H1 (cell line): ENCODE data around the gene MTTP. TPM values are rescaled to one million over a fixed set of nuclear protein-coding genes. Genes with fewer than 3 reads are reported as not detected.

Experiments used
- CTCF ChIA-PET: fragments of 300-600 bp; sonication (Branson Sonifier 250); formaldehyde crosslinking; loops from one replicate; lab custom pipeline; 2021; ENCODE audit not compliant: partially characterized antibody; lab: Charles Lee
- POLR2A ChIA-PET: fragments of 300-600 bp; sonication (Branson Sonifier 250); formaldehyde crosslinking; loops from one replicate; lab custom pipeline; 2021; ENCODE audit warnings: inconsistent platforms; ENCODE audit not compliant: partially characterized antibody; lab: Charles Lee
- DNase-seq, 2 experiments: peaks; one replicate each; pipeline versions ENCODE4 v3.0.0 to v3.0.0-alpha.2; 2010 to 2022; ENCODE audit warnings: low spot score in 2 of 2, low read depth in 1 of 2, mixed read lengths in 1 of 2
- FAIRE-seq: peaks from 2 replicates; lab custom pipeline; 2011; peaks lifted over from hg19 to GRCh38; lab: Jason Lieb, UNC
- H2AFZ ChIP-seq: 2 replicates; pipeline ENCODE4 v1.8.1; 2012; ENCODE audit warnings: low read length, inconsistent platforms
- H2AK5ac ChIP-seq: 2 replicates; pipeline ENCODE4 v1.6.1; 2013; ENCODE audit warnings: low read depth, low read length
- H2BK120ac ChIP-seq: replicated peaks from 2 replicates; pipeline ENCODE3; 2013; ENCODE audit warnings: low read depth, low read length, inconsistent platforms
- H2BK12ac ChIP-seq: 2 replicates; pipeline ENCODE4 v1.6.1; 2013; ENCODE audit warnings: low read depth, low read length
- H2BK15ac ChIP-seq: 2 replicates; pipeline ENCODE4 v1.6.1; 2013; ENCODE audit warnings: low read length
- H2BK20ac ChIP-seq: 2 replicates; pipeline ENCODE4 v1.6.1; 2013; ENCODE audit warnings: low read length
- H2BK5ac ChIP-seq: 2 replicates; pipeline ENCODE4 v1.6.1; 2013; ENCODE audit warnings: low read depth, low read length
- H3K14ac ChIP-seq: 2 replicates; pipeline ENCODE4 v1.6.1; 2013; ENCODE audit warnings: inconsistent platforms; ENCODE audit not compliant: insufficient read length
- H3K18ac ChIP-seq: 2 replicates; pipeline ENCODE4 v1.6.1; 2013; ENCODE audit warnings: low read length; ENCODE audit errors: extremely low read depth
- H3K23ac ChIP-seq: 2 replicates; pipeline ENCODE4 v1.6.1; 2013; ENCODE audit warnings: inconsistent platforms; ENCODE audit not compliant: insufficient read length
- H3K23me2 ChIP-seq: 2 replicates; pipeline ENCODE4 v1.6.1; 2013; ENCODE audit warnings: low read depth, low read length
- H3K27ac ChIP-seq: 2 replicates; pipeline ENCODE4 v1.6.1; 2011; ENCODE audit warnings: low read depth, low read length, inconsistent platforms
- H3K27me3 ChIP-seq, 4 experiments: replicated peaks in 1 of 4; 1 replicate in 1 of 4; 2 replicates in 3 of 4; pipeline versions ENCODE4 v1.6.1 to v1.8.1; 2011 to 2013; ENCODE audit warnings: low read length in 3 of 4, mild to moderate bottlenecking in 3 of 4, inconsistent platforms in 2 of 4, mixed read lengths in 2 of 4, moderate library complexity in 1 of 4; ENCODE audit not compliant: control insufficient read depth in 3 of 4, insufficient read depth in 3 of 4; ENCODE audit errors: extremely low read depth in 1 of 4
- H3K36me3 ChIP-seq, 4 experiments: 2 replicates each; pipeline versions ENCODE4 v1.6.1 to v1.8.1; 2011 to 2013; ENCODE audit warnings: mild to moderate bottlenecking in 4 of 4, low read length in 3 of 4, moderate library complexity in 2 of 4, control low read depth in 1 of 4, inconsistent platforms in 1 of 4; ENCODE audit not compliant: insufficient read depth in 4 of 4, control insufficient read depth in 2 of 4
- H3K4ac ChIP-seq: replicated peaks from 2 replicates; pipeline ENCODE3; 2013; ENCODE audit warnings: low read length, low read depth, mixed read lengths, inconsistent platforms; ENCODE audit not compliant: insufficient read length
- H3K4me1 ChIP-seq, 4 experiments: replicated peaks in 1 of 4; 1 replicate in 1 of 4; 2 replicates in 3 of 4; pipeline versions ENCODE4 v1.6.1 to v1.8.1; 2011 to 2013; ENCODE audit warnings: low read length in 3 of 4, inconsistent platforms in 2 of 4, mixed read lengths in 1 of 4; ENCODE audit not compliant: insufficient read depth in 4 of 4, control insufficient read depth in 3 of 4
- H3K4me2 ChIP-seq, 2 experiments: 2 replicates each; pipeline versions ENCODE4 v1.6.1 to v1.8.1; 2011 to 2013; ENCODE audit warnings: low read depth in 2 of 2, low read length in 2 of 2, control low read depth in 1 of 2, inconsistent platforms in 1 of 2, mild to moderate bottlenecking in 1 of 2; ENCODE audit not compliant: insufficient read depth in 1 of 2
- H3K4me3 ChIP-seq, 4 experiments: fragments of 200-600, 300-600 bp in 1 of 4; sonication (generic), shearing (Covaris generic), sonication (Bioruptor Twin) in 1 of 4; 2 replicates each; pipeline versions ENCODE4 v1.5.1 to v1.8.1; 2011 to 2016; ENCODE audit warnings: low read length in 4 of 4, low read depth in 3 of 4, control low read depth in 2 of 4, inconsistent platforms in 2 of 4, mild to moderate bottlenecking in 2 of 4, mixed read lengths in 1 of 4, moderate library complexity in 1 of 4; ENCODE audit not compliant: insufficient read depth in 2 of 4; ENCODE audit errors: extremely low read depth in 1 of 4
- H3K56ac ChIP-seq: replicated peaks from 2 replicates; pipeline ENCODE3; 2013; ENCODE audit warnings: low read depth, mild to moderate bottlenecking, mixed read lengths, low read length, inconsistent platforms; ENCODE audit not compliant: insufficient read length
- H3K79me1 ChIP-seq: 2 replicates; pipeline ENCODE4 v1.6.1; 2013; ENCODE audit warnings: low read depth, low read length, control low read depth
- H3K79me2 ChIP-seq, 2 experiments: 2 replicates each; pipeline versions ENCODE4 v1.6.1 to v1.8.1; 2012 to 2013; ENCODE audit warnings: low read length in 2 of 2, mild to moderate bottlenecking in 2 of 2, inconsistent platforms in 1 of 2; ENCODE audit not compliant: insufficient read depth in 2 of 2, control insufficient read depth in 1 of 2
- H3K9ac ChIP-seq, 4 experiments: replicated peaks in 1 of 4; 1 replicate in 1 of 4; 2 replicates in 3 of 4; pipeline versions ENCODE4 v1.6.1 to v1.8.1; 2011 to 2013; ENCODE audit warnings: low read depth in 3 of 4, low read length in 3 of 4, control low read depth in 2 of 4, mild to moderate bottlenecking in 2 of 4, moderate library complexity in 2 of 4, inconsistent platforms in 1 of 4; ENCODE audit errors: extremely low read depth in 1 of 4
- H3K9me3 ChIP-seq, 2 experiments: 2 replicates each; pipeline versions ENCODE4 v1.6.1 to v1.8.1; 2012 to 2013; ENCODE audit warnings: mild to moderate bottlenecking in 2 of 2, moderate library complexity in 2 of 2, control low read depth in 1 of 2, inconsistent platforms in 1 of 2, low read depth in 1 of 2, low read length in 1 of 2, mixed read lengths in 1 of 2; ENCODE audit not compliant: insufficient read depth in 2 of 2
- H4K20me1 ChIP-seq, 2 experiments: replicated peaks in 1 of 2; 2 replicates each; pipeline versions ENCODE3 to v1.8.1; 2011 to 2013; ENCODE audit warnings: inconsistent platforms in 2 of 2, low read length in 2 of 2, mild to moderate bottlenecking in 1 of 2; ENCODE audit not compliant: insufficient read depth in 2 of 2, control insufficient read depth in 1 of 2
- H4K5ac ChIP-seq: 2 replicates; pipeline ENCODE4 v1.6.1; 2013; ENCODE audit warnings: low read length, low read depth, mixed read lengths, inconsistent platforms; ENCODE audit not compliant: insufficient read length
- H4K8ac ChIP-seq: 2 replicates; pipeline ENCODE4 v1.8.0; 2013; ENCODE audit warnings: mild to moderate bottlenecking, moderate library complexity, low read length, inconsistent platforms; ENCODE audit not compliant: insufficient read depth; ENCODE audit errors: extremely low read depth
- H4K91ac ChIP-seq: replicated peaks from 2 replicates; pipeline ENCODE3; 2013; ENCODE audit warnings: low read length, mixed read lengths, inconsistent platforms; ENCODE audit not compliant: insufficient read length
- CBX5 ChIP-seq: fragments of 300-800, 300-1000 bp; sonication (generic); IDR thresholded peaks from 2 replicates; pipeline ENCODE4 v1.7.1; 2016; ENCODE audit warnings: antibody characterized with exemption, low read length, low read depth
- CHD1 ChIP-seq: IDR thresholded peaks from 2 replicates; pipeline ENCODE4 v1.6.1; 2012; ENCODE audit warnings: low read depth, low read length, improper control_type of control experiment
- E2F6 ChIP-seq: IDR thresholded peaks from 2 replicates; pipeline ENCODE4 v1.6.1; 2012; ENCODE audit warnings: inconsistent platforms
- GABPA ChIP-seq: IDR thresholded peaks from 2 replicates; pipeline ENCODE4 v1.6.1; 2011; ENCODE audit warnings: mild to moderate bottlenecking, low read length, moderate library complexity, borderline replicate concordance; ENCODE audit not compliant: insufficient read depth
- JUND ChIP-seq: IDR thresholded peaks from 2 replicates; pipeline ENCODE4 v1.6.1; 2011; ENCODE audit warnings: mild to moderate bottlenecking, improper control_type of control experiment, low read length
- YY1 ChIP-seq: IDR thresholded peaks from 2 replicates; pipeline ENCODE4 v1.6.1; 2011; ENCODE audit warnings: low read depth, mild to moderate bottlenecking, low read length
- WGBS, 2 experiments: shearing (Covaris generic) in 1 of 2; methylation state at CpG; one replicate each; pipeline versions ENCODE4 v1.1.6 to v1.1.7; 2013 to 2015; ENCODE audit warnings: low lambda C conversion rate in 2 of 2, mixed read lengths in 2 of 2, inconsistent platforms in 1 of 2, low coverage in 1 of 2, missing lambda C conversion rate in 1 of 2; ENCODE audit not compliant: insufficient replicate concordance in 2 of 2, insufficient coverage in 1 of 2, insufficient read length in 1 of 2; ENCODE audit errors: extremely low coverage in 1 of 2, missing lambda C conversion rate in 1 of 2; 5-methylcytosine and 5-hydroxymethylcytosine counted together
- polyA plus RNA-seq, 7 experiments: library from polyadenylated mRNA; depleted of rRNA in 3 of 7; stranded (reverse) in 5 of 7; unstranded in 2 of 7; fragments of >200 nt in 5 of 7; fragments of 200-250 nt in 2 of 7; gene quantifications; 1 replicate in 5 of 7; 2 replicates in 1 of 7; 4 replicates in 1 of 7; pipeline versions ENCODE4 v1.2.1 to v1.2.3, GENCODE V29; 2011 to 2013; ENCODE audit warnings: missing spikeins in 2 of 7, mixed read lengths in 2 of 7
- total RNA-seq: library from RNA; stranded (reverse); fragmentation: NEBNext Ultra II Directional; extraction: Animal tissue kit (Norgen Biotek cat#: 25700); gene quantifications from 2 replicates; pipeline ENCODE4 v1.2.1, GENCODE V29; 2021

MTTP gene
- total and polyA plus RNA-seq, 2 of the 8 experiments (the other 6 are each of a cell fraction or from before 2014, with no cell fraction given), result 0.12 to 0.26 TPM

- no peak overlapping the region for H3K56ac ChIP-seq
- no peak overlapping the region for H2AFZ ChIP-seq
- no peak overlapping the region for H2BK12ac ChIP-seq
- WGBS, 2 experiments, result 29% methylated on average over 5 of the region's 5 CpGs; no CpG with 5 or more reads in 1 of the 2 experiments
- H3K9me3 ChIP-seq, result no peaks in the 10 kb centered on the region
- no peaks in the 10 kb centered on the region for H3K79me2 ChIP-seq
- FAIRE-seq (no peak), DNase-seq (no peak)
- H3K4me1 ChIP-seq, result peaks cover 0 to 10% (median 6%) of the 10 kb centered on the region in 4 experiments; a peak in 3 of 7 replicates
- H3K23ac ChIP-seq, result no peak overlapping the region
- H2BK5ac ChIP-seq, result peak overlapping the region; percentile 45; the same call in 1 of the 2 replicates
- no peak overlapping the region for H3K27ac ChIP-seq
- TF ChIP-seq YY1 (no peak), JUND (no peak), CHD1 (no peak), E2F6 (no peak), CBX5 (no peak), GABPA (no peak)
- no peaks in the 10 kb centered on the region for H3K79me1 ChIP-seq
- no peaks in the 10 kb centered on the region for H4K20me1 ChIP-seq
- peak overlapping the region; percentile 16 to 46 for H3K4me2 ChIP-seq
- H2BK15ac ChIP-seq, result no peak overlapping the region
- no peak overlapping the region for H3K4ac ChIP-seq
- H2BK20ac ChIP-seq, result peak overlapping the region; percentile 82; the same call in 1 of the 2 replicates
- H4K5ac ChIP-seq, result no peak overlapping the region
- H4K8ac ChIP-seq, result no peak overlapping the region
- H3K27me3 ChIP-seq, result peaks cover 4 to 24% (median 6%) of the 10 kb centered on the region in 4 experiments; a peak in 5 of 7 replicates
- no peaks in the 10 kb centered on the region for H3K23me2 ChIP-seq
- H2AK5ac ChIP-seq, result no peak overlapping the region
- POLR2A ChIA-PET, result no interaction called here
- no peak overlapping the region for H4K91ac ChIP-seq
- CTCF ChIA-PET, result interaction anchor here (0.7 to 2.8 kb wide), 2 partner anchors 75 to 164 kb away, joined by 4 to 10 read pairs; no protein-coding TSS in a partner anchor
- H3K4me3 ChIP-seq, result peak overlapping the region in 1 of 4 experiments; percentile 41; a peak in 2 of 8 replicates
- no peak overlapping the region for H3K9ac ChIP-seq
- H2BK120ac ChIP-seq, result no peak overlapping the region
- H3K18ac ChIP-seq, result no peak overlapping the region
- H3K14ac ChIP-seq, result no peak overlapping the region
- H3K36me3 ChIP-seq, result no peaks in the 10 kb centered on the region
Measured at GRCh38 chr4:99644453-99644852, 69.8 kb downstream of the MTTP start.
